ENCODE measurements around the gene LINGO3.

The LINGO3 gene

GRCh38 chr19:2338751-2339643 is 31.0 kb upstream of the LINGO3 start:
- DNase-seq, result no peak

GRCh38 chr19:2338055-2338615 is 30.2 kb upstream of the LINGO3 start:
- DNase-seq, result no peak

DNA sequence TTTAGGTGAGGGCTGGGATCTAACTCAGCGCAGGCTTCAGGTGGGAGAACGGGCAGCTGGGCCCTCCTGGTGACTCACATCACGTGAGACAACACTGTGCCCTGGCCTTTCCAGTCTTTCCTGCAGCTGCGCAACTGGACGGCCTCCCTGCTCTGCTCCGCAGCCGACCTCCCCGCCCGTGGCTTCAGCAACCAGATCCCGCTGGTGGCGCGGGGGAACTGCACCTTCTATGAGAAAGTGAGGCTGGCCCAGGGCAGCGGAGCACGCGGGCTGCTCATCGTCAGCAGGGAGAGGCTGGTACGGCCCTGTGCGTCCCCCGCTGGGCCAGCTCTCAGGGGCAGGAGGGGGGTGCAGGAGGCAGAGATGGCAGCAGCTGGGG is 29.4 kb upstream of the LINGO3 start:
- no peak for DNase-seq

GRCh38 chr19:2336528-2337328 is 28.8 kb upstream of the LINGO3 start:
- no peak for DNase-seq

- no peak for DNase-seq
These were observed 27.9 kb upstream of the LINGO3 start for GRCh38 chr19:2335848-2336247.

DNA sequence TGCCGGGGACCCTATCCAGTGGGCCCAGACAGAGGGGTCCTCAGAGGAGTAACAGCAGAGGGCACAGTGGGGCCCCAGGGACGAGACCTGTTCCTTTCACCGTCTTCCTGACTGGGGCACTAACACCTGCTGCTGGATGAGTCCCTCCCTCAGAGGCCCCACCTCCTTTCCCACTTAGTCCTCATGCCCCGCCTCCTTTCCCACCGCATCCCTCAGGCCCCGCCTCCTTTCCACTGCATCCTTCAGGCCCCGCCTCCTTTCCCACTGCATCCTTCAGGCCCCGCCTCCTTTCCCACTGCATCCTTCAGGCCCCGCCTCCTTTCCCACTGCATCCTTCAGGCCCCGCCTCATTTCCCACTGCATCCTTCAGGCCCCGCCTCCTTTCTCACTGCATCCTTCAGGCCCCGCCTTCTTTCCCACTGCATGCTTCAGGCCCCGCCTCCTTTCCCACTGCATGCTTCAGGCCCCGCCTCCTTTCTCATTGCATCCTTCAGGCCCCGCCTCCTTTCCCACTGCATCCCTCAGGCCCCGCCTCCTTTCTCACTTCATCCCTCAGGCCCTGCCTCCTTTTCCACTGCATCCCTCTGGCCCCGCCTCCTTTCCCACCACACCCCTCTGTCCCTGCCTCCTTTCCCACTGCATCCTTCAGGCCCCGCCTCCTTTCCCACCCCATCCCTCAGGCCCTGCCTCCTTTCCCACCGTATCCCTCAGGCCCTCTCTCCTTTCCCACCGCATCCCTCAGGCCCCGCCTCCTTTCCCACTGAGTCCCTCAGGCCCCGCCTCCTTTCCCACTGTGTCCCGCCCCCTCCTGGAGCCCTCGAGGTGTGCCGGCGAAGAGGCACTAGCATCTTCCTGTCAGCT is 27.3 kb upstream of the LINGO3 start:
- no peak for DNase-seq

GRCh38 chr19:2334426-2334825 is 26.5 kb upstream of the LINGO3 start:
- no peak for DNase-seq

- DNase-seq, result peak; percentile 5
These were observed 25.9 kb upstream of the LINGO3 start for GRCh38 chr19:2333807-2334211.

GRCh38 chr19:2333027-2333806 is 25.3 kb upstream of the LINGO3 start:
- DNase-seq, result no peak

- DNase-seq, result no peak
These were observed 24.5 kb upstream of the LINGO3 start for GRCh38 chr19:2332341-2333026.

DNA sequence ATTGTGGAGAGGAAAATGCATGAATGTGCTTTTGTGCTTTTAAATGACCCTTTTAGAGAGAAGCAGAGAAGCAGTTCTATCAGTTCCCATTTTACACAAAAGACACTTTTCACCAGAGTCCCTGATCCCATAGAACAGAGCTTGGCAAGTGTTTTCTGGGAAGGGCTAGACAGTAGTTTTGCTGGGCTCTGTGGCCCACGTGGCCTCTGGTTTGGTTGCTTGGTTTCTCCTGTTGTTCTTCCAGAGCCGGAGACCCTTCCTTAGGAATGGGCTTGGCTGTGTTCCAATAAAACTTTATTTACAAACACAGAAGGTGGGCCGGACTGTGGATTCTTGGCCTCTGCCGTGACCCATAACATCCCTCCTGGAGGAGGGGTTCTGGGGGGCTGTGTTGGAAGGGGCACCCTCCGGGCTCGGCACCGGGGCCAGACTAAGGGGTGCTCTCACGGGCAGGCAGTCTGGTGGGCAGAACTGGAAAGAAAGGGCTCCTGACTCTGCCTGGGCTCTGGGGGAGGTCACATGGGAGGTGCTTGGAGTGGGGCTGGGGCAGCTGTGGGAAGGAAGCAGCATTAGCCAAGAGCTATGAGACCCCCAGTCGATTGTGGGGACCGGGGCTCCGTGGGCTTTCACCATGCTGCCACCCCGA is 23.8 kb upstream of the LINGO3 start:
- no peak for DNase-seq

GRCh38 chr19:2330632-2331284 is 22.8 kb upstream of the LINGO3 start:
- DNase-seq, result no peak

DNA sequence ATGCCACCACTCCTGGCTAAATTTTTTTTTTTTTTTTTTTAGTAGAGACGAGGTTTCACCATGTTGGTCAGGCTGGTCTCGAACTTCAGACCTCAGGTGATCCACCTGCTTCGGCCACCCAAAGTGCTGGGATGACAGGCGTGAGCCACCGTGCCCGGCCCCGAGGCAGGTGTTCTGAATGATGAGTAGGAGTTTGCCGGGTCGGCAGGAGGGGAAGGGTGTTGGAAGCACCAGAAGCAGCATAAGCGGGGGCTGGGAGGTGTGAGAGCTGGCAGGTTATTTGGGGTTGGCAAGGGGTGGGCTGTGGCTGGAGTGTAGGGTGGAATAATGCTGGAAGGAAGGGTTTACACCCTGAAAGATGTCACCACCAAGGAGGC is 22.3 kb upstream of the LINGO3 start:
- no peak for DNase-seq

- no peak for DNase-seq
These were observed 21.6 kb upstream of the LINGO3 start for GRCh38 chr19:2329501-2329916.

DNA sequence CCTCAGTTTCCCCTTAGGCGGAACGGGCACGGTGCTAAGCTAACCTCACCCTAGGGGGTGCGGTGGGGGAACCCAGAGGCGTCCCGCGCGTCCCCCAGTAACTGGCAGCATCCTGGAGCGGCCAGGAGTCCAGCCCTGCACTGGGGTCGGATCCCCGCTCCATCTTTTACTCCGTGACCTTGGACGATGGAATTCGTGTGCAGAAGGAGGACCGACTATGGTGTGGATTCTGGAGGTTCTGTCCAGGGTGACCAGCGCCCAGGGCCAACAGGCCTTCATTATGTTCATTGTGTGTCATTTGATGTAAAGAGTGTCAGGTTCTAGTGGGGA is 21.2 kb upstream of the LINGO3 start:
- DNase-seq, result no peak

DNA sequence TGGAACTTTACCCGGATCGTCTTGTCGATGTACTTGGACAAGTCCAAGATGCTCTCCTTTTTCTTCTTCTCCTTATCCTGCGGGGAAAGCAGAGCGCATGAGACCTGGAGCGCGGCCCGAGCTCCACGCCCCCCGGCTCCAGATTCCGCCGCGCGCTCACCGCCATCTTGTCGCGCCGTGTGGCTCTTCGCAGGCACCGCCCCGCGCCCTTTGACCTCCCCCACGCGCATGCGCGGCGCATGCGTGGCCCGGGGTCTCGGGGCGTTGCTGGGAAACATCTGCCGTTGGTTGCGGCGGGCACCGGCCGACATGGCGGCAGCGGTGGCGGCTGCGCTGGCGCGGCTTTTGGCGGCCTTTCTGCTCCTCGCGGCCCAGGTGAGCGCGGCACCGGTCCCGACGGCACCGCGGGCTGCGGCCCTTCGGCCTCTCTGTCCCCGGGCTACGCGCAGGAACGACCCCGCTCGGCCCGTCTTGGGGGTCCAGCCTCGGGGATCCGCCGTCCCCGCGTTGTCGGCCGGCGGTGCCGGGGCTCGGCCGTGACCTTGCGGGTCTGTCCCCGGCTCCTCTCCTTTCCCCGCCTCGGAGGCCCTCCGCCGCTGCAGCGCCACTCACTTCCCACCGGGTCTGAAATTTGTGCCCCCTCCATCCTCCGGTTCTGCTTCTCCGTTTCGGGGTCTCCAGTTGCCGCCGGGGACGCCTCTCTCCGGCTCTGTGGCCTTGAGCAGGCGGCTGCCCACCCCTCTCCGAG is 20.6 kb upstream of the LINGO3 start, which contains the start of the genes LSM7 and SPPL2B:
Gene LSM7, minus strand, starts transcription at position 186 of the 748 bp plus-strand sequence. Its CDS starts 20 bp downstream, at position 166.
Gene SPPL2B, plus strand, starts transcription at position 284 of the 748 bp plus-strand sequence. Its CDS starts 26 bp downstream, at position 310.
- DNase-seq, result peak; percentile 97

DNA sequence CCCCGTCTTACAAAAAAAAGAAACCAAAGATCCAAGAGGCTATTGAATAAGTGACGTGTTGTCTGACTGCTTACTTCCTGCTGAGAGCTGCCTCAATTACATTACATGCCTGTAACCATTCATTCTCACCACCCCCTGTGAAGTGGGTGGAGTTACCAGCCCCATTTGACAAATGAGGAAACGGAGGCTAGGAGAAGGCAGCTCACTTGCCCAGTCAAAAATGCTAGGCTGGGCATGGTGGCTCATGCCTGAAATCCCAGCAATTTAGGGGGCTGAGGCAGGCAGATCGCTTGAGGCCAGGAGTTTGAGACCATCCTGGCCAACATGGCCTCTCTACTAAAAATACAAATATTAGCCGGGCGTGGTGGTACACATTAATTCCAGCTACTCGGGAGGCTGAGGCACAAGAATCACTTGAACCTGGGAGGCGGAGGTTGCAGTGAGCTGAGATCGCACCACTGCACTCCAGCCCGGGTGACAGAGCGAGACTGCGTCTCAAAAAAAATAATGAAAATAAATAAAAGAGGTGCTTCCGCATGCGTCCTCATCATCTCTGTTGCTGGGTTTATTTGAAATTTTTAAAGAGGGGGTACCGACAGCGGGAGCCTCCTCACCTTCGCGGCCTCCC is 19.9 kb upstream of the LINGO3 start:
- DNase-seq, result peak; percentile 93

DNA sequence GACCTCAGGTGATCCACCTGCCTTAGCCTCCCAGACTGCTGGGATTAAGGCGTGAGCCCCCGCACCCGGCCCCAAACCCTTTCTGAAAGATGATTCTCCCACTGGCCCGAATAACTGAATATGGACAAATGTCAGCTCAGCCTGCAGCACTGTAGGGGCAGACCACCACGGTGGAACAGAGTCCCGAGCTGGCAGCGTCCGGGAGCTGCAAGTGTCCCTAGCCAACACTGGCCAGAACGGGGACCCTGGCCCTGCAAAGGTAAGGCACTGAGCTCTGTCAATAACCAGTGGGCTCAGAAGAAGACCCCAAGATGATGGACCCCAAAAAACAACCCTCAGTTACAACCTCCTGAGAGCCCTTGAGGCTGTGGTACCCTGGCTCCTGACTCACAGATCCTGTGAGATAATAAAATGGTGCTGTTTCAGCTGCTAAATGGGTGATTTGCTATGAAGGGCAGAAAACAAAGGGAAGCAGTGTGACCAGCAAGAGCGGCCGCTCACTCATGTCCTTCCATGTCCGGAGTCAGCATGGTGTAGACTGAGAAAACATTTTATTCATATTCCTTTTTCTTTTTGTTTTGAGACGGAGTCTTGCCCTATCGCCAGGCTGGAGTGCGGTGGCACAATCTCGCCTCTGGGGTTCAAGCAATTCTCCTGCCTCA is 18.9 kb upstream of the LINGO3 start:
- no peak for DNase-seq
